ENCODE measurements around the gene LUM.

LUM gene

DNA sequence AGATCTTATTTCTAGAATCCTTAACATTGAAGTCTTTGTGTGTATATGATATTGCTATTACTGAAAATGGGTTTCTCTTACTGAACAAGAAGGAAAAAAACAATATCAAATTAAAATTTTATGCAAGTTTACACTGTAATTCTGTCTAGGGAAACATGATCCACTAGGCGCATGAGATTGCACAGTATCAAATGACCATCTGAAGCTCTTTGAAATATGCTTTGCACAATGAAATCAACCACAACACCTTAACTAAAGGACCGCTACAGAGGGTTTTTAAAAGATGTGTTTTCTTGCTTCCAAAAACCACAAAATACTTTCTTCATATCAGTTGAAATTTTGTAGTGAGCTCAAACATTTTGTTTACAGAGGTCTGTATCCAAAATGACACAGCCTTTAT lies 38.4 kb downstream of the LUM start:
- no peak for DNase-seq

DNA sequence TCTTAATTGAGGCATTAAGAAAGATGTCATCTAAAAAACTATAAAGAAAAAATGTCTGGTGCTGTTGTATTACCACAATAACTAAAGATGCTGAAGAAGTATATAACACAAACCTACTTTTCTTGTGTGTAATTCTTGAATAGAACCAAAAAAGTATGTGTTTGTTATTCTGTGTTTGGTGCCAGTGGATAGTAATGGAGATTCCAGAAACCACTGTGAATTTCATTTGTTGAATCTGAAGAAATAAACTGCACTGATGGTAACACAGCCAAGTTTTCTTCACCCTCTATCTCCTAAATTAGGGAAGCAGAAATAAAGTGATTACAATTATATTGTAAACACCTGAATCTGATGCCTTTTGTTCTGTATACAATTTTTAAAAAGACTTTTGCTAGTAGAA lies 40.4 kb downstream of the LUM start:
- no peak for DNase-seq

DNA sequence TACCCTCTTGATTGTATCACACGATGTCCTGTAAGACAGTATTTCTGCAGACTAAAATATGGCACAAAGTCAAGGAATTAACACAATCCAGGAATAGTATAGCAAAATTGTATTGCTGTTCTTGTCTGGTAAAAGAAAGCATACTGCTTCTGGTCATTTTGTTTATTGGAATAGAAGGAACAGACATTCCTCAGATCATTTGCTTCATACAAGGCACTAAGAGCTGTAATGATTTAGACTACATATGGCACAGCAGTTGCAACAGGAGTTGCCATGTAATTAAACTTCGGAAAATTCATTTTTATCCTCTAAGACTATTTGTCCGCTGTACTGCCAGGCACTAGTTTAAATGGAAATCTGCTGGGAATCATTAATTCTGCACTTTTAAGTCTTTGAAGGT lies 45.9 kb downstream of the LUM start:
- DNase-seq: no peak

DNA sequence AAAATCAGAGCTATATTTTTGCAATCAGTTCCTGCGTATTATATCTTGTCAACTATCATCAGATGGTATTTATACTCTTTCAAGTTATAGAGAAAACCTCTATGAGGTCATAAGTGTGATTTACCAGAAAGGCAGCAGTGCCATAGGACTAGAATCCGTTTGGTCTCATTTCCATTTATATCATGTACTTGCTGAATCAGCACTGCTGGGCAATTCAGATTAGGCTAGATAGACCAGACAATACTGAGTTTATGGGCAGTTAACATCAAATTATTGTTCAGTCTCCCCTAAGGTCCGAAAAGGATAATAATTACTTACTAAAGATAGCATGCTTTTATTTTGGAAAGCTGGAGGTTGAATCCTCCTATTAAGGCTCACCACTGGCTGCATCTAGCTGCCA lies 46.7 kb downstream of the LUM start:
- DNase-seq: no peak

DNA sequence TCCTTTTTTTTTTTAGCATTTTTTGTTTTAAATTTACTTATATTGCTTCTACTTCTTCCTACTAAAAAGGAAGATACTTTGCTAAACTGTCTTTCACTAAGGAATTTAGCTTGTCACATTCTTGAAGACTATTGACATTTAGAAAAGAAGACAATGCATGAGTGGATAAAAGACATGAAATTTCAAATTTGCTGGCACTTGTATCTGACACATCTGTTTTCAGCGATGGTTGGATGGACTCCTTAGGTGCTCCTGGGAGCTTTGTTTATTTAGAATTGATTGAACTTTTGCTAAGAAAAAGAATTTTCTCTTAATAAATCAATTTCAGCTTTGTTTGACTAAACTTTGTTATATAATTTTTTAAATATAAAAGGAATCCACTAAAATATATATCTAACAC lies 50.2 kb downstream of the LUM start:
- no peak for DNase-seq

DNA sequence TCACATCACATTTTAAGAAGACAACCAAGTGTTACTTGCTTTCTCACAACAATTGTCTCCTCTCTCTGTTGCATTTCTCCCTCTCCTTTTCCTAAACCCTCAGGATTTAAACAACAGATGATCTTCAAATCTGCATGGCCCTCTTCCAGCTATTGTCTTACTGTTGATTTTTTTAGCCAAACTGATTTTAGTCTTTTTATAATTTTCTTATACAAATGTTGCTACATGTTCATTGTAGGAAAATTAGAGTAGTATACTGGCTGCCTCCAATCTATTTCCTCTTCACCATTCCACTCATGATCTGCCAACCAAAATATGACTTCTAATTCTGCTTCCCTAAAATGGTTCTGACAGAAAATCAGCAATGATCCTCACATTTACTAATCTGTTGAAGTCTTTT lies 52.1 kb downstream of the LUM start:
- DNase-seq: no peak

DNA sequence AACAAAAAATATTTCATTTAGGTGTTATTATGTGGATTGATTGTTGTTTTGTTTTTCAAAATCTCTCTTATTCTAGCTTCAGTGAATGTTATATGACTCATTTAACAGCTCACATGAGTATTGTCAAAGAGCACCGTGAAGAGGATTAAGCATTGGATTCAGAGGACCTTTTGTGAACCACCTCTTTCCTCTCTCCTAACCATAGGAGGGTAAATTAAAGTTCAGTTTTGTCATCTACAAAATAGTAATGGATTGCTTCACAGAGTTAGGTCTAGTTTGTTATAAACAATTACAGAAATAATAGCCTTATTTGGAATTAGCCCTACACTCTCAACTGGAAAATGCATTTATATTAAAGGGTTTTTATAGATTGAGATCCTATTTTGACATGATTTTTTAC lies 52.5 kb downstream of the LUM start:
- no peak for DNase-seq

DNA sequence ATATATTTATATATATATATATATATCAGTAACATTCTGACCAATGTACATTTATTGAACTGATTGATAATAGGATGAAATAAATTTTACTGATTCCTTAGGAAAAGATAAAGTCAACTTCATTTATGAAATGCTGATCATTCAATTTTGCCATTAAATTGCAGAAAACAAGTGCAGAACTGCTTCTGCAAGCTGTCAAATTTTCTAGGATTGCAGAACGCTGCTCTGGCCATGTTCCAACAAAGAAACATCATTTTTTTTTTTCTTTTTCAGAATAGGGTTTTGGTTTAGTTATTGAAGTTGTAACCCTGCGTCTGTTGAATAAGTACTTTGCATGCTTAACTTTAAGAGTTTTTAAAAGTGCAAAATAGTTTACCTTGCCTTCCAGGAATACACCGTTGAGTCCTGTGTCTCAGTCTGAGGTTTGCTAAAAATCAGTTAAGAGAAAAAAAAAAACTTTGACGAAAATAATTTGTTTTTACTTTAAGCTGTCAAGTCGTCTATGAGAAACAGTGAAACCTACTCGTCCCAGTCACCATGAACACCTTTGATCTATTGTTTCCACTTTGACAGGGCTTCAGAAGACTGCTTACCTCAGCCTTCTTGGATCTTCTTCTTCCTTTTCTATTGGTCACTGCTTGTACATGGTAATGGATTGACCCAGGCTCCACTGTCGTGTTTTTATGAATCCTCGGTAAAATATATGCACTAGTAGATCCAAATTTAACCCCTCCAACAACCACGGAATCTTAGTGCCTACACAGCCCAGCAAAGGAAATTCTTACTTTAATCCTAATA lies 53.7 kb downstream of the LUM start, which contains the start of gene KERA:
KERA (minus strand) TSS at position 657 of the 798 bp plus-strand sequence. CDS start 1,743 bp downstream, outside the sequence.
- DNase-seq: no peak

DNA sequence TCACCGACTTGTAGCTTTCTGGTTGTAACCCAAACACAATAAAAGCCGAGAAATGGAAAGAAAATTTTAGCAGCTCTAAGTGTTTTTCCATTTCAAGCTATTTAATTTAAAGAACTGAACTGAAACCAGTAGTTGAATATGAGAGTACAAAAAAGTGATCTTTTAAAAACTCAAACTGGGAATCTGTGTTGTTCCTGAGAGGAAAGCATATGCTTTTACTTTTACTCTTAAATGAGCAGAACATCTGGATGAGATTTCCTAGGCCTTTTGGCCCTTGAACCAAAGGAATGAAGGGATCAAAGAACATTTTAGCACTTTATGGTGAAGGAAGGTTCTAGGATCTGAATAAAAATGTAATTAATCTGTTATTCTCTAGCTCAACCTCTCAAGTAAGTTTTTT lies 54.8 kb downstream of the LUM start:
- no peak for DNase-seq

DNA sequence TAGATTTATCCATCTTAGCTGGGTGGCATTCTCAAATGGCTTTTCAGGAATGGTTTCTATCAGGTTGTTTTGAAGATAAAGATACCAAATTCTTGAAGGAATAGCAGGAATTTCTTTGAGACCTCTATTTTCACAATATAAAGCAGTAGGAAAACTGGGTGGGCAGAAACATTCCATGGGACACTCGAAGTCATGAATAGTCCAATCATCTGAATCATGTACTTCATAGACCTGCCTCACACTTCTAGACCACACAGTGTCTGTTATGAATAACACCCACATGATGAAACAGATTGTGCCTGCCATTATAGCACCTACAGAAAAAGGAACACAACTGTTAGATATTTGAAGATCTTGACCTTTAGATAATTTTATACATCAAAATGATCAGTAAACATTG lies 55.3 kb downstream of the LUM start:
- no peak for DNase-seq

DNA sequence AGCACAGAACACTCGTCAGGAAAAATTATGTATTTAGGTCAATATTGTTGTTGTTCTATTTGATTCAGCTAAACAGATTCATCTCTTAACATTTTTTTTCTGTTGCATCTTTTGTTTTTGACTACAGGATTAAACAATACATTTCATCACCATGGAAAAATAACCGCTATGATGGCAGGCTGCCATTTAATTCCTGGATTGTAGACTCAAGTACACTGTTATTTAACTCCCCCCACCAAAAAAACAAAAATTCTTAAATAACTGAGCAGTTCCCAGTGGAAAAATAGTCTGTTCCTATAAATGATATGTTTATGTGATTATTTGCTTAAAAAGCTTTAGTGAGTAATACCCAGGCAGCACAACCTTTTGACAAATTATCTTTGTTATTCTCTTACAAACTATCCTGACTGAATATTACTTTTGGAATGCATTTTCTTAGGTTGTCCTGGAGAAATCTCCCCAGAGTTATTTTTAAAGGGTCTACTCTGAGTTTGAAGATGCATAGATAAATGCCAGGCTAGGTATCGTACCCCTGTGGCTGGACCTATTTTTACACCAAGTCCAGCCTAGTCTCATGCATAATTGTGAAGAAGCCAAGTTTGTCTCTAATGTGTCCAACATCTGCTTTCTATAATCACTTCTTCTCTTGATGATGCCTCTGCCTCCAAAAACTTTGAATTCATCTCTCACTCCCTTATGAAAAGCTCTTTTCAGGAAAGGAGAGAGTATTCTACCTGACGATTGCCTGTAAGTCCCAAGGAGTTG lies 57.2 kb downstream of the LUM start:
- DNase-seq: no peak

All from activated CD4-positive, alpha-beta T cell treated with anti-CD3 and anti-CD28 coated beads, Interleukin-2, amount 50 U/mL, for 48 hours (primary cell).